ENCODE results near the gene TRIM46. TPM values are rescaled to one million over a fixed set of nuclear protein-coding genes. Genes with fewer than 3 reads are reported as not detected.
"Not testable (repeated sequence)": the region's sequence is repeated elsewhere in the genome, so short reads cannot be mapped to it uniquely, and the experiment has no call there.

The TRIM46 gene
- polyA plus RNA-seq, 1 donor, result 2.9 TPM

- Histone ChIP-seq H3K27ac (ENCODE audit: low read length) (peak within 1 kb of the TSS; percentile 78), H3K27me3 (ENCODE audit: control insufficient read depth, insufficient read depth, low read length) (no peaks in the 10 kb centered on the region), H3K4me1 (ENCODE audit: control insufficient read depth, insufficient read depth, low read length) (peaks cover 19% of the 10 kb centered on the region), H3K36me3 (ENCODE audit: control insufficient read depth, insufficient read depth, low read length) (peaks cover 12% of the 10 kb centered on the region), H3K9me3 (ENCODE audit: control insufficient read depth, low read depth, low read length) (no peaks in the 10 kb centered on the region), H3K4me3 (ENCODE audit: low read length) (peak within 1 kb of the TSS; percentile 64)
- peak; percentile 74 to 85 for DNase-seq
- no CpG with 5 or more reads among the region's 42 CpGs for WGBS (ENCODE audit: insufficient coverage, low lambda C conversion rate)
Measured at GRCh38 chr1:155139895-155140629, 33.6 kb upstream of the TRIM46 start, which contains the start of gene DPM3. TSS of gene DPM3 (minus strand) at chr1:155140531. CDS start at chr1:155140240, 291 bp downstream.

GRCh38 chr1:155140630-155140953 is 33.1 kb upstream of the TRIM46 start:
- Histone ChIP-seq H3K27me3 (ENCODE audit: control insufficient read depth, insufficient read depth, low read length) (no peaks in the 10 kb centered on the region), H3K4me3 (ENCODE audit: low read length) (peak overlapping the region; percentile 64), H3K27ac (ENCODE audit: low read length) (no peak overlapping the region), H3K36me3 (ENCODE audit: control insufficient read depth, insufficient read depth, low read length) (peaks cover 12% of the 10 kb centered on the region), H3K9me3 (ENCODE audit: control insufficient read depth, low read depth, low read length) (no peaks in the 10 kb centered on the region), H3K4me1 (ENCODE audit: control insufficient read depth, insufficient read depth, low read length) (peaks cover 15% of the 10 kb centered on the region)
- WGBS (ENCODE audit: insufficient coverage, low lambda C conversion rate), result no CpG with 5 or more reads among the region's 11 CpGs
- no peak for DNase-seq

DNA sequence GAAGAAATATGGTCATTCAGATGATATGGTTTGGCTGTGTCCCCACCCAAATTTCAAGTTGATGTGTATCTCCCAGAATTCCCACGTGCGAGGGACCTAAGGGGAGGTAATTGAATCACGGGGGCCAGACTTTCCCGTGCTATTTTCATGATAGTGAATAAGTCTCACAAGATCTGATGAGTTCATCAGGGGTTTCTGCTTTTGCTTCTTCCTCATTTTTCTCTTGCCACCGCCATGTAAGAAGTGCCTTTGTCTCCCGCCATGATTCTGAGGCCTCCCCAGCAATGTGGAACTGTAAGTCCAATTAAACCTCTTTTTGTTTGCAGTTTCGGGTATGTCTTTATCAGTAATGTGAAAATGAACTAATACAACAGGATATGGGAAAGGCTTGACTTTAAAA is 31.9 kb upstream of the TRIM46 start:
- H3K27ac ChIP-seq (ENCODE audit: low read length), result no peak overlapping the region
- 100% methylated on average over 1 of the region's 7 CpGs for WGBS (ENCODE audit: insufficient coverage, low lambda C conversion rate)
- H3K9me3 ChIP-seq (ENCODE audit: control insufficient read depth, low read depth, low read length), result no peaks in the 10 kb centered on the region

GRCh38 chr1:155145491-155145890 is 28.2 kb upstream of the TRIM46 start:
- H3K4me3 ChIP-seq (ENCODE audit: low read length), result no peak overlapping the region
- H3K9me3 ChIP-seq (ENCODE audit: control insufficient read depth, low read depth, low read length), result no peaks in the 10 kb centered on the region
- no peak for DNase-seq
- no peak overlapping the region for H3K27ac ChIP-seq (ENCODE audit: low read length)
- no peaks in the 10 kb centered on the region for H3K4me1 ChIP-seq (ENCODE audit: control insufficient read depth, insufficient read depth, low read length)
- no peaks in the 10 kb centered on the region for H3K27me3 ChIP-seq (ENCODE audit: control insufficient read depth, insufficient read depth, low read length)
- WGBS (ENCODE audit: insufficient coverage, low lambda C conversion rate), result 100% methylated on average over 1 of the region's 3 CpGs
- no peaks in the 10 kb centered on the region for H3K36me3 ChIP-seq (ENCODE audit: control insufficient read depth, insufficient read depth, low read length)

More for the DNA sequence above, 31.9 kb upstream of the TRIM46 start:
- Histone ChIP-seq H3K27me3 (ENCODE audit: control insufficient read depth, insufficient read depth, low read length) (no peaks in the 10 kb centered on the region), H3K36me3 (ENCODE audit: control insufficient read depth, insufficient read depth, low read length) (peaks cover 12% of the 10 kb centered on the region), H3K4me1 (ENCODE audit: control insufficient read depth, insufficient read depth, low read length) (peaks cover 12% of the 10 kb centered on the region), H3K4me3 (ENCODE audit: low read length) (no peak overlapping the region)
- no peak for DNase-seq

GRCh38 chr1:155155996-155156643 is 17.5 kb upstream of the TRIM46 start:
- DNase-seq; H3K9me3 ChIP-seq (ENCODE audit: control insufficient read depth, low read depth, low read length); H3K27ac ChIP-seq (ENCODE audit: low read length); H3K4me3 ChIP-seq (ENCODE audit: low read length); H3K27me3 ChIP-seq (ENCODE audit: control insufficient read depth, insufficient read depth, low read length); H3K36me3 ChIP-seq (ENCODE audit: control insufficient read depth, insufficient read depth, low read length); H3K4me1 ChIP-seq (ENCODE audit: control insufficient read depth, insufficient read depth, low read length): not testable (repeated sequence)
- WGBS (ENCODE audit: insufficient coverage, low lambda C conversion rate), result no CpG with 5 or more reads among the region's 3 CpGs

DNA sequence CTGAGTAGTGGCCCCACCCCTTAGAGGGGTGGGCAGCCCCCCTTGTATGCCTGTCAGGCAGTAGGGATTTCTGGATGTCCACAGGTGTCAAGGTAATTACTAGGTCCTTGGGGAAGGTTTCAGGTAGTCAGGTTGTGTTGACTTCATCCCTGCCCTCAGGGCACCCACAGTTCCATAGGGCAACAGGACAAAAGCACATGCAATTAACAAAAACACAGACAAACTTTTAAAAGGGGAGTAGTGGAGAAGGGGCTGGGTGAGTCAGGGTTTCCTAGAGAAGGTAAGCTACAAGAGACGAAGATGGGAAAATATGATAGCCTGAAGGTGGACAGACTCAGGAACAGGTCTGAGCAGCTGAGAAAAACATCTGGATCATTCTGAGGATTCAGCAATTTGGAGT is 14.7 kb upstream of the TRIM46 start:
- no peaks in the 10 kb centered on the region for H3K4me1 ChIP-seq (ENCODE audit: control insufficient read depth, insufficient read depth, low read length)
- H3K36me3 ChIP-seq (ENCODE audit: control insufficient read depth, insufficient read depth, low read length), result no peaks in the 10 kb centered on the region
- H3K27ac ChIP-seq (ENCODE audit: low read length), result no peak overlapping the region
- no peaks in the 10 kb centered on the region for H3K27me3 ChIP-seq (ENCODE audit: control insufficient read depth, insufficient read depth, low read length)
- no peak for DNase-seq
- 83% methylated on average over 1 of the region's 1 CpG for WGBS (ENCODE audit: insufficient coverage, low lambda C conversion rate)
- no peak overlapping the region for H3K4me3 ChIP-seq (ENCODE audit: low read length)
- no peaks in the 10 kb centered on the region for H3K9me3 ChIP-seq (ENCODE audit: control insufficient read depth, low read depth, low read length)

DNA sequence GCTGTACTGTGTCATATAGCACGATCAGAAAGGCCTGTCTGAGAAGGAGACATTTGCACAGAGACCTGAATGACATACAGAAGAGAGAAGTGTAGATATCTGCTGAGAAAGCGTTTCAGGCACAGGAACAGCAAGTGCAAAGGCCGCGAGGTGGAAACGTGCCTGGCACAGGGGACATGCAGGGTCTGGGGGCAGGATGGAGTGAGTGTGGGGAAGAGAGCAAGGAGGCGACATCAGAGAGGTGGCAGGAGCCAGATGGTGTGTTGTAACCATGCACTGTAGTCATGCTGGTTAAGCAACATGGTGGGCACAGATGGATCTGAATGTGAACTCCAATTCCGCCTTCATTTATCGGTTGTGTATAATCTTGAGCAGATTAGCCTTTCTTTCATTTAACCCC is 13.5 kb upstream of the TRIM46 start:
- Histone ChIP-seq H3K9me3 (ENCODE audit: control insufficient read depth, low read depth, low read length) (no peaks in the 10 kb centered on the region), H3K4me1 (ENCODE audit: control insufficient read depth, insufficient read depth, low read length) (no peaks in the 10 kb centered on the region), H3K36me3 (ENCODE audit: control insufficient read depth, insufficient read depth, low read length) (no peaks in the 10 kb centered on the region), H3K27ac (ENCODE audit: low read length) (no peak overlapping the region), H3K27me3 (ENCODE audit: control insufficient read depth, insufficient read depth, low read length) (no peaks in the 10 kb centered on the region), H3K4me3 (ENCODE audit: low read length) (no peak overlapping the region)
- DNase-seq, result no peak
- WGBS (ENCODE audit: insufficient coverage, low lambda C conversion rate), result no CpG with 5 or more reads among the region's 8 CpGs

DNA sequence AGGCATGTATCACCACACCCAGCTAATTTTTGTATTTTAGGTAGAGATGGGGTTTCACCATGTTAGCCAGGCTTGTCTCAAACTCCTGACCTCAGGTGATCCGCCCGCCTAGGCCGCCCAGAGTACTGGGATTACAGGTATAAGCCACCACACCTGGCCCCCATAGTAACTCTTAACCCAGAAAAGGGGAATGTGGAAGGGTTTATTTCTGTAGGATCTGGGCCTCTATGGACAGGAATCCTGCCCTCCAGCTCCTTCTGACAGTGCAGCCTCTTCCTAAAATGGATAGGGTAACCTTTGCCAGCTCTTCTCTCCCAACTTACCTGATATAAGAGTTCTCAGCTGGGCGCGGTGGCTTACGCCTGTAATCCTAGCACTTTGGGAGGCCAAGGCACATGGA is 11.0 kb upstream of the TRIM46 start:
- no CpG with 5 or more reads among the region's 6 CpGs for WGBS (ENCODE audit: insufficient coverage, low lambda C conversion rate)
- H3K4me3 ChIP-seq (ENCODE audit: low read length); H3K27ac ChIP-seq (ENCODE audit: low read length); H3K9me3 ChIP-seq (ENCODE audit: control insufficient read depth, low read depth, low read length); H3K36me3 ChIP-seq (ENCODE audit: control insufficient read depth, insufficient read depth, low read length); DNase-seq; H3K4me1 ChIP-seq (ENCODE audit: control insufficient read depth, insufficient read depth, low read length); H3K27me3 ChIP-seq (ENCODE audit: control insufficient read depth, insufficient read depth, low read length): not testable (repeated sequence)

DNA sequence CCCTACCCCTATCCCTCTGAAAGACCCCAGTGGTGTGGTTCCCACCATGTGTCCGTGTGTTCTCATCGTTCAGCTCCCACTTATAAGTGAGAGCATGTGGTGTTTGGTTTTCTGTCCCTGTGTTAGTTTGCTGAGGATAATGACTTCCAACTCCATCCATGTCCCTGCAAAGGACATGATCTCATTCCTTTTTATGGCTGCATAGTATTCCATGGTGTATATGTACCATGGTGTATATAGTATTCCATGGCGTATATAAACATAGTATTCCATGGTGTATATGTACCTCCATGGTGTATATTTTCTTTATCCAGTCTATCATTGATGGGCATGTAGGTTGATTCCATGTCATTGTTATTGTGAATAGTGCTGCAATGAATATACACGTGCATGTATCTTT is 9.9 kb upstream of the TRIM46 start:
- peaks cover 11% of the 10 kb centered on the region for H3K4me1 ChIP-seq (ENCODE audit: control insufficient read depth, insufficient read depth, low read length)
- not testable (repeated sequence) for H3K36me3 ChIP-seq (ENCODE audit: control insufficient read depth, insufficient read depth, low read length); H3K27me3 ChIP-seq (ENCODE audit: control insufficient read depth, insufficient read depth, low read length); H3K9me3 ChIP-seq (ENCODE audit: control insufficient read depth, low read depth, low read length); H3K27ac ChIP-seq (ENCODE audit: low read length); H3K4me3 ChIP-seq (ENCODE audit: low read length); DNase-seq
- WGBS (ENCODE audit: insufficient coverage, low lambda C conversion rate), result no CpG with 5 or more reads among the region's 4 CpGs

DNA sequence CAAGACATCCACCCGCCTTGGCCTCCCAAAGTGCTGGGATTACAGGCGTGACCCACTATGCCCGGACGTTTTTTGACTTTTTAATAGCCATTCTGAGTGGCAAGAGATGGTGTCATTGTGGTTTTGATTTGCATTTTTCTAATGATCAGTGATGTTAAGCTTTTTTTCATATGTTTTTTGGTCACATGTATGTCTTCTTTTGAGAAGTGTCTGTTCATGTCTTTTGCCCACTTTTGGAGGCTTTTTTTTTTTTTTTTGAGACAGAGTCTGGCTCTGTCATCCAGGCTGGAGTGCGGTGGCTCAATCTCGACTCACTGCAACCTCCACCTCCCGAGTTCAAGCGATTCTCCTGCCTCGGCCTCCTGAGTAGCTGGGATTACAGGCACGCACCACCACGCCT is 9.0 kb upstream of the TRIM46 start:
- H3K9me3 ChIP-seq (ENCODE audit: control insufficient read depth, low read depth, low read length); DNase-seq; H3K27ac ChIP-seq (ENCODE audit: low read length); H3K4me3 ChIP-seq (ENCODE audit: low read length); H3K27me3 ChIP-seq (ENCODE audit: control insufficient read depth, insufficient read depth, low read length); H3K36me3 ChIP-seq (ENCODE audit: control insufficient read depth, insufficient read depth, low read length): not testable (repeated sequence)
- no CpG with 5 or more reads among the region's 11 CpGs for WGBS (ENCODE audit: insufficient coverage, low lambda C conversion rate)
- peaks cover 11% of the 10 kb centered on the region for H3K4me1 ChIP-seq (ENCODE audit: control insufficient read depth, insufficient read depth, low read length)

- DNase-seq, result no peak
- Histone ChIP-seq H3K9me3 (ENCODE audit: control insufficient read depth, low read depth, low read length) (no peaks in the 10 kb centered on the region), H3K27ac (ENCODE audit: low read length) (peak overlapping the region; percentile 5)
Measured at GRCh38 chr1:155166051-155166470, 7.6 kb upstream of the TRIM46 start.

More at GRCh38 chr1:155166051-155166470, 7.6 kb upstream of the TRIM46 start:
- H3K27me3 ChIP-seq (ENCODE audit: control insufficient read depth, insufficient read depth, low read length), result no peaks in the 10 kb centered on the region
- peaks cover 19% of the 10 kb centered on the region for H3K36me3 ChIP-seq (ENCODE audit: control insufficient read depth, insufficient read depth, low read length)
- no CpG with 5 or more reads among the region's 8 CpGs for WGBS (ENCODE audit: insufficient coverage, low lambda C conversion rate)
- H3K4me1 ChIP-seq (ENCODE audit: control insufficient read depth, insufficient read depth, low read length), result peaks cover 11% of the 10 kb centered on the region
- no peak overlapping the region for H3K4me3 ChIP-seq (ENCODE audit: low read length)
